ENCODE data around the gene ZNF536.

GRCh38 chr19:30385174-30385573 is 13.0 kb downstream of the ZNF536 start:
- TF ChIP-seq POLR2AphosphoS5 (IDR thresholded peaks at IDR 0.05; ENCODE audit: low read depth): no peak
- no peak for TF ChIP-seq CTCF (IDR thresholded peaks at IDR 0.05; ENCODE audit: insufficient read depth, low read length)

All from HL-60 (cell line).